GM18867 (cell line): Measurements from ENCODE around the gene S100A14.
"Not testable (repeated sequence)": the region's sequence is repeated elsewhere in the genome, so short reads cannot be mapped to it uniquely, and the experiment has no call there.

Experiments
- ATAC-seq: cut with Tn5 transposase; IDR thresholded peaks from one replicate; pipeline ENCODE4 v1.9.1; 2021; ENCODE audit warnings: mild to moderate bottlenecking, moderate library complexity; ENCODE audit not compliant: unreplicated experiment

The S100A14 gene

DNA sequence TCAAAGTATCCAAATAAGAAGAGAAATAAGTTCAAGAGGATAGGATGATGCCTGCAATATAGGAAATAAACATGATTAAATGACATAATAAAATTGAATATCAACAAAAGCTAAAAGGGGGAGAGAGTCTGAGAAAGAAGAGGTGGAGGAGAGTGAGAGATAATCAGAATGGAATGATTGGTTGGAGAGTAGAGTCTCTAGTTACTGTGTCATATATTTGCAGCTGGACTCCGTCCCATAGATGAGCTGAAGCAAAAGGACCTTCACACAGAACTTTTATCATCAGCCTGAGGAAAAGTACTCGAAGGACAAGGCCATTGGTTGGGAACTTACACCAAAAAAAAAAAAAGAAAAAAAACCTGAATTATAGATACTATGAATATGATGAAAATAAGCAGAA is 27.6 kb downstream of the S100A14 start:
- ATAC-seq: no peak

DNA sequence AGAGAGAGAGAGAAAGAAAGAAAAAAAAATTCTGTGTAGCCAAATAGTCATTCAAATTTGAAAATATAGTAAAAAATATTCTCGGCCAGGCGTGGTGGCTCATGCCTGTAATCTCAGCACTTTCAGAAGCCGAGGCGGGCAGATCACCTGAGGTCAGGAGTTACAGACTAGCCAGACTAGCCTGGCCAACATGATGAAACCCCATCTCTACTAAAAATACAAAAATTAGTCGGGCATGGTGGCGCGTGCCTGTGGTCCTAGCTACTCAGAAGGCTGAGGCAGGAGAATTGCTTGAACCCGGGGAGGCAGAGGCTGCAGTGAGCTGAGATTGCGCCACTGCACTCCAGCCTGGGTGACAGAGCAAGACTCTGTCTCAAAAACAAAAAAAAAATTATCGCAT is 28.1 kb downstream of the S100A14 start:
- not testable (repeated sequence) for ATAC-seq

DNA sequence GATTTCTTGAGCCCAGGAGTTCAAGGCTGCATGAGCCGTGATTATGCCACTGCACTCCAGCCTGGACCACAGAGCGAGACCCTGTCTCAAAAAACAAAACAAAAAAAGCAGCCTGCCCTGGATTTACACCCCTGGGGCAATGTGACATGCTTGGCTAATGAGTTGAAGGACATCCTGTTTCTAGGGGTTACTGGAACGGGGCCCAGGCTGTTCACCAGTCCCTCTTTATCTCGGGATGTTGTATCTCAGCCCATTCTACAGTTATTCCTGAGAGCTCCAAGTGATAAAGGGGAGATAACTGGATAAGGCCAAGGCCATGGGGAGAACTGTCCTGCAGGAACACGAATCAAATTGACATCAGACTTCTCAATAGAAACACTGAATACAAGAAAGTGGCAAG is 28.8 kb downstream of the S100A14 start:
- no peak for ATAC-seq

DNA sequence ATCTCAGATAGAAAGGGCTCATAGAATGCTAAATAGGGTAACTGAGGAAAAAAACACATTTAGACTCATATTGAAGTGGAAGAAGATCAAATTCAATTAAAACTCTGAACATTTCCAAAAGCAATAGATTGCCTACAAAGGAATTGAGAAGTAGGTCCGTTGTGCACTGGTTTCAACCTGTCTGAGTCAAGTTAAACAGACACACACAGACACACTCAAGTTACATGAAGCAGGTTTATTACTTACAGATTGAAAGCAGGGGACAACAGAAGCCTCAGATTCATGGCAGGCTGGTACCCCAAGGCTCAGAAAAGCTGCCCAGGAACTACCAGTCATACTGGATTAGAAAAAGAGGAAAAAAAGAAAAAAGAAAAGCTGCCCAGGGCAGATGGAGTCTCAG is 29.8 kb downstream of the S100A14 start:
- ATAC-seq: no peak

DNA sequence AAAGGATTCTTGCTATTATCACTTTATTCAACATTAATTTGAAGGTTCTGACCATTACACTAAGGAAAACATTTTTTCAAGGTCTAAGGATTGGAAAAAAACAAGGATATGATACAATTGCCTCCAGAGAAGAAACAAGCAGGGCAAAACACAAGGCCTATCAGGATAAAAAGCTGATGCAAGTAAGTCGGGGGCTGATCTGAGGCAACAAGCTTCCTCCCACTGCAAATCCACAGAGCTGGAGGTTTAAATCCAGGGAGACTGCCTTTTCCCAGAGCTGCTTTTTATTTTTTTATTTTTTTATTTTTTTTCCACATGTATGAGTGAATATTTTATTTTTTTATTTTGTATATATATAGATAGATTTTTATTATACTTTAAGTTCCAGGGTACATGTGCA is 31.1 kb downstream of the S100A14 start:
- ATAC-seq: no peak

DNA sequence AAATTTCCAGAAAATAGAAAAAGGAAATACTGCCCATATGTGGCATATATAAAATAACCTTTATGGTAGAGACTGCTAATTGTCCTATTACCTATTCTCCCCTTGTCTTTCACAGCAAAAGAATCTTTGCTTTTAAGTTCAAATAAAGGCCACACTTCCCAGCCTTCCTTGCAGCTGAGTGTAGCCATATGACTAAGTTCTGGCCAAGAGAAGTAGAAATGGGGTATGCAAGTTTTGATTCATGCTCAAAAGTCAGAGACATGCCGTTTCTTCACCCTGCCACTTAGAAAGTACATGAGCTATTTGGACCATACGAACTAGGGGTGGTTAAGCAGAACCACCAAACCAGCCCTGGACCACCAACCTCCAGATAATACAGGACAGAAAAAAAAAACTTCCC is 32.1 kb downstream of the S100A14 start:
- no peak for ATAC-seq

DNA sequence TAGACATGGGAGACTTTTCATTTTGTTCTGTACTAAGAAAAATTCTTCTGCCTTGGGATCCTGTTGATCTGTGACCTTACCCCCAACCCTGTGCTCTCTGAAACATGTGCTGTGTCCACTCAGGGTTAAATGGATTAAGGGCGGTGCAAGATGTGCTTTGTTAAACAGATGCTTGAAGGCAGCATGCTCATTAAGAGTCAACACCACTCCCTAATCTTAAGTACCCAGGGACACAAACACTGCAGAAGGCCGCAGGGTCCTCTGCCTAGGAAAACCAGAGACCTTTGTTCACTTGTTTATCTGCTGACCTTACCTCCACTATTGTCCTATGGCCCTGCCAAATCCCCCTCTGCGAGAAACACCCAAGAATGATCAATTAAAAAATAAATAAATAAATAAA is 32.6 kb downstream of the S100A14 start:
- ATAC-seq: not testable (repeated sequence)

DNA sequence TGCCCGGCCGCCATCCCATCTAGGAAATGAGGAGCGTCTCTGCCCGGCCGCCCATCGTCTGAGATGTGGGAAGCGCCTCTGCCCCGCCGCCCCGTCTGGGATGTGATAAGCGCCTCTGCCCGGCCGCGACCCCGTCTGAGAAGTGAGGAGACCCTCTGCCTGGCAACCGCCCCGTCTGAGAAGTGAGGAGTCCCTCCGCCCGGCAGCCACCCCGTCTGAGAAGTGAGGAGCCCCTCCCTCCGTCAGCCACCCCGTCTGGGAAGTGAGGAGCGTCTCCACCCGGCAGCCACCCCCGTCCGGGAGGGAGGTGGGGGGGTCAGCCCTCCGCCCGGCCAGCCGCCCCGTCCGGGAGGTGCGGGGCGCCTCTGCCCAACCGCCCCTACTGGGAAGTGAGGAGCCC is 33.3 kb downstream of the S100A14 start:
- ATAC-seq: not testable (repeated sequence)

DNA sequence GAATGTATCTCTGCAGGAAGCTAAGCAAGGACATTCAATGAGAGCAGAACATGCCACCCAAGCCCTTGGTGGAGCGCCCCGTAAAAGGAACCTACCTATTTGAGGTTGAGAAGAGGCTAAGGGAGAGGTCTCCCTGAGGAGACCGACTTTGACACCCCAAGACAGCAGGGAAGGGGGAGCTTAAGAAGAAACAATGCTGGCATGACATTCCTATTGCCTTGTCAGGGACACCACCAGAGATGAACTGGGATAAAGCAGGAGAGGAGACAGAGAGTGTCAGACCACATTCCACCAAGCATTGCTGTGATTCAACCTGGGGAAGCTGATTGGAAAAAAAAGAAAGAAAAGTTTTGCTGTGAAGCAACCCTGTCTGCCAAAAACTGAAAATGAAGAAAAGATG is 37.2 kb downstream of the S100A14 start:
- ATAC-seq: no peak

DNA sequence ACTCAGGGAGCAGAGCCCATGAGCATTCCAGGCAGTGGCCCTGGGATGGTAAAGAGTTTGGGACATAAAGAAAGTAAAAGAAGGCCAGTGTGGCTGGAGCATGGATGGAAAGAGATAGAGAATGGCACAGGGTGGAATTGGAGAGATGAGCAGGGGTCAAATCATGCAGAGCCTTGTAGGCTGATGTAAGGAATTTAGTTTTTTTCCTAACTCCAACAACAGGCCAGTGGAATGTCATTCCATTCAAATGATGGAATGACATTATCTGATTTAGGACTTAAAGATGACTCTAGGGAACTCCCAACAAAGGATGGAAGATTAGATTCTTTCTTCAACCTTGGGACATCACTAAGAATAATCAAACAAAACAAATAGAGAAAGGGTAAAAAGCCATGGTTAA is 37.6 kb downstream of the S100A14 start:
- no peak for ATAC-seq

DNA sequence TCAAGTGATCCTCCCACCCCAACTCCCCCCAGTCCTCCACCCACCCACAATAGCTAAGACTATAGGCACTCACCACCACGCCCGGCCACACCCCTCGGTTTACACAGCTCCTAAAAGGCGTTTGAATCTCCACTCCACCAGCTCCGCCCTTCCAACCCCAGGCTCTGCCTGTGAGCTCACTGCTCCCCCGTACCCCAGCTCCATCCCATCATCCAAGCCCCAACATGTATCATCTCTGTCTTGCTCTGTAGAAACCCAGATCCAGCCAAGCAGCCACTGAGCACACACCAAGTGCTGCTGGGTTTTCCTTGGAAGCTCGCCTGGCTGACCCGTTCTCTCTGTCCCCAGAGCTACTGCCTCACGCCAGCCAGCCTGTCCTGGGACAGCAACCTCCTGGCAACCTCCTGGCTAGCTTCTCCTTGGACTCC is 38.5 kb downstream of the S100A14 start:
- ATAC-seq: no peak

DNA sequence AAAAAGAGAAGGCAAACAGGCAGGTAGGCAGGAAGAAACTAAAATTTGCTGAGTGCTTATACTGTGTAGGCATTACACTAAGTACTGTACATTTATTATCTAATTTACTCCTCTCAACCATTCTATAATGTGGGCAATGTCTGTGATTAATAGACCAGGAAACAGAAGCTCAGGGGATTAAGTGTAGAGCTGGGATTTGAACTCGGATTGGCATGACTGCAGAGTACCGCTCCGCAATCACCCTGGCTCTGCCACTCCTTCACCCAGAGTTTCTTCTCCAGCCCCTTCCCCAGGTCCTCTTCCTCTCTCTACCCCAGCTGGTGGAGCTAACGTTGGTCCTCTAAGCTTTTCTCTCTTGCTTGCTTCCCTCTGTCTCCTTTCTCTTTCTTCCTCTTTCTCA is 39.0 kb downstream of the S100A14 start:
- ATAC-seq: no peak

DNA sequence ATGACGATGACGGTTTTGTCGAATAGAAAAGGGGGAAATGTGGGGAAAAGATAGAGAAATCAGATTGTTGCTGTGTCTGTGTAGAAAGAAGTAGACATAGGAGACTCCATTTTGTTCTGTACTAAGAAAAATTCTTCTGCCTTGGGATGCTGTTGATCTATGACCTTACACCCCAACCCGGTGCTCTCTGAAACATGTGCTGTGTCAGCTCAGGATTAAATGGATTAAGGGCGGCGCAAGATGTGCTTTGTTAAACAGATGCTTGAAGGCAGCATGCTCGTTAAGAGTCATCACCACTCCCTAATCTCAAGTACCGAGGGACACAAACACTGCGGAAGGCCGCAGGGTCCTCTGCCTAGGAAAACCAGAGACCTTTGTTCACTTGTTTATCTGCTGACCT is 40.6 kb downstream of the S100A14 start:
- not testable (repeated sequence) for ATAC-seq

DNA sequence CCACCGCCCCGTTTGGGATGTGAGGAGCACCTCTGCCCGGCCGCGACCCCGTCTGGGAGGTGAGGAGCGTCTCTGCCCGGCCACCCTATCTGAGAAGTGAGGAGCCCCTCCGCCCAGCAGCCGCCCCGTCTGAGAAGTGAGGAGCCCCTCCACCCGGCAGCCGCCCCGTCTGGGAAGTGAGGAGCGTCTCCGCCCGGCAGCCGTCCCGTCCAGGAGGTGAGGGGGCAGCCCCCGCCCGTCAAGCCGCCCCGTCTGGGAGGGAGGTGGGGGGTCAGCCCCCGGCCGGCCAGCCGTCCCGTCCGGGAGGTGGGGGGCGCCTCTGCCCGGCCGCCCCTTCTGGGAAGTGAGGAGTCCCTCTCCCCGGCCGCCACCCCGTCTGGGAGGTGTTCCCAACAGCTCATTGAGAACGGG is 41.0 kb downstream of the S100A14 start:
- not testable (repeated sequence) for ATAC-seq

DNA sequence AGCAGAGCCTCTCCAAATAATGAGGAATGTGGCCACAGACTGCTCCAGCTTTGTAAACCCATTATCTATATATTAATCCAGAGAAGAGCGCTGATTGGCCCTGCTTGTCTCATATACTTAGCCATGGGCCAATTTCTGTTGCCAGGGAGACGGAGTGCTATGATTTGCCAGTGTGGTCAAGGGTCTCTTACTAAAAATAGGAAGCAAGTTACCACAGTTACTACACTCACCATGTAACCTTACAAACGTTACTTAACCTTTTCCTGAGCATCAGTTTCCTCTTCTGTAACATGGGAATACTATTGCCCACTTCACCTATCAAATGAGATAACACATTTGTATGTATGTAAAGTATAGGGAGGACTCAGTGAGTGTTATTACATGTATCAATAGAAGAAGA is 42.8 kb downstream of the S100A14 start:
- ATAC-seq: no peak

DNA sequence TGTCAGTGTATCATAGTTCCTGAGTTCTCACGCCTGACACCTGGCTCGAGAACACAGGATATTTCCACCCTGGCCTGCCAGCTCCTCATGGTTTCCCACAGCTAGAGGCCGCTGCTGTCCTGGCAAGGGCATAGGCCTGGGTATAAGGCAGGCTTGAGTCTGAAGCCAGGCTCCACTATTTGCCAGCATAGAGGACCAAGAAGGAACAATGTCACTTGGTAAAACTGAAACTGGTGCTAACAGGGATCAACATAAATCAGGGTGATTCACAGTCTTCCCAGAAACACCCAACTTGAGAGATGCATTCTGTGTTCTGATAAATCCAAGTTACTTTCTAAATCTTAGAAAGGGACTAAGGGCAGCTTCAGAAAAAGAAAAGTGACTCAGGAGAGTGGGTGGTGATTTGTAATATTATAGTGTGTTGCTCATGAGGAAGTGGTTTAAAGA is 43.5 kb downstream of the S100A14 start:
- peak; percentile 79 for ATAC-seq

DNA sequence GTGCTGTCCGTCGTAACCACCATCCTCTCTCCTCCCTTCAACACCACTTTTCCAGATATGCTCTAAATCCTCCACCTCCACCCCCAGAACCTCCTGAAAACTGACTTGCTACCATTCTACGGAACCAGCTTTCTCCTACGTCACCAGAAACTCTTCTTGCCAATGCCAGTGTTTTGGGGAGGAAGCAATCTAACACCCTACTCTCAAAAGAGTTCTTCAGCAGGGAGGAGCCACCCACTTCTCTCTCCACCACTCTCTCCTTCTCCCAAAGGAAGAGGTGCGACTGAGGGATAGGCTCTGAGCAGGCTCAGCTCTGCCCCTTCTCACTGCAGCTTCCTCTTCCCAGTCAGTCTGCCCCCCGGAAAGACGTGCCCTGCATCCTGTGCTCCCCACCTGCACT is 44.4 kb downstream of the S100A14 start:
- ATAC-seq: no peak

DNA sequence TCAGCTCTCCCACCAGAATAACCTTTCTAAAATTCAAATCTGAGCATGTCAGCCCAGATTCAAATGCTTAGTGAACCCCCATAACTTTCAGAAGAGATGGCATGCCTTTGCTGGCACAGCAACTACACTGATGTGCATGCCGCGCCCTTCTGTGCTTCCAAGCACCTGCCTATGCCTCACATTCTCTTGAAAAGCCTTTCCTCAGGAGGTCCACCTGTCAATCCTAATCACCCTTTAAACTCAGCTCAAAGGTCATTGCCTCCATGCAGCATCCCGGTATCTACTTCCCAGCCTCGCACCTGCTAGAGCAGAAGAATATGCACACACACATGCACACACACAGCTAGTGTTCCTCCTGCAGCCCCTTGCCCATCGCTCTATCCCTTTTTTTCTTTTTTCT is 45.3 kb downstream of the S100A14 start:
- no peak for ATAC-seq

DNA sequence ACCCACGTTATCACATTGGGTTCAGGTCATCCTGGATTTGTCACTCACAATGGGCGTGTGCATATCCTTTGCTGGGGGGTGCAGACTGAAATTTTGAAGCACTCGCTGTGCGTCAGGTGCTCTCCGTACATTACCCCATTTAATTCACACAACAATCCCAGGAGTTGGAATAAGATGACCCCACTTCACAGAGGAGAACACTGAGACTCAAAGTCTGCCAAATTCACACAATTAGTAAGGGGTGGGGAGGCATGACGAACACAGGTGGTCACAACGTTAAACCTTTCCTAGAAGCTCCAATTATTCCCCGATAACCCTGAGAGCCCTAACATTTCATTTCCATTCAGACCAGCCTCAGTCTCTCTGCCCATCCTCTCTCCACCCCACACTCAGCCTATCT is 46.7 kb downstream of the S100A14 start:
- no peak for ATAC-seq

DNA sequence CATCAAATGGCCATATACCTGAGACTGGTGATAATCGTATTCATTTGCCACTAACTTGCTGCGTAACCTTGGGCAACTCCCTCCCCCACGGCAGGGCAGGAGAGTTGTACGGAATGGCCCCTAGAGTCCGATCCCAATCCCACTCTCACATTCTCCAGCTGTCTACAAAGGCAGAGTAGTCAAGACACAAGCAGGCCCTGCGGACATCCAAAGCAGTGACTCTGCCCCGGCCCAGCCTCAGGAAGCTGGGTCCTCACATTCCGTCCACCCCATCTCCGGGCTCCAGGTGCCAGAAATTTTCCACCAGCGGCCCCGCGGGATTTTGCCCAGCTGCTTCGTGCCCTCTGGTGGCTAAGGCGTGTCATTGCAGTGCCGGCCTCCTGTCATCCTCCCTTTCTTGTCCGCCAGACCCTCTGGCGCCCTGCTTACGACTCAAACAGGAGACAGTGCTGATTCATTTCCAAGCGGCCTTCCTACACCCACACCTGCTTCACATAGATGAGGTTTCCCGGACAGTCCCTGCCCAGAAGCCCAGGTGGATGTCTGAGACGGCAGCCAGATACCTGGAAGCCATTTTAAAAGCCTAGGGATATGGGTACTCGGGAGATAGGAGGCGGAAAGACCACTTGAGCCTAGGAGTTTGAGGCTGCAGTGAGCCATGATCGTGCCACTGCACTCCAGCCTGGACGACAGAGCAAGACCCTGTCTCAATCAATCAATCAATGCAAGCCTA is 47.6 kb downstream of the S100A14 start:
- peak; percentile 33 for ATAC-seq

DNA sequence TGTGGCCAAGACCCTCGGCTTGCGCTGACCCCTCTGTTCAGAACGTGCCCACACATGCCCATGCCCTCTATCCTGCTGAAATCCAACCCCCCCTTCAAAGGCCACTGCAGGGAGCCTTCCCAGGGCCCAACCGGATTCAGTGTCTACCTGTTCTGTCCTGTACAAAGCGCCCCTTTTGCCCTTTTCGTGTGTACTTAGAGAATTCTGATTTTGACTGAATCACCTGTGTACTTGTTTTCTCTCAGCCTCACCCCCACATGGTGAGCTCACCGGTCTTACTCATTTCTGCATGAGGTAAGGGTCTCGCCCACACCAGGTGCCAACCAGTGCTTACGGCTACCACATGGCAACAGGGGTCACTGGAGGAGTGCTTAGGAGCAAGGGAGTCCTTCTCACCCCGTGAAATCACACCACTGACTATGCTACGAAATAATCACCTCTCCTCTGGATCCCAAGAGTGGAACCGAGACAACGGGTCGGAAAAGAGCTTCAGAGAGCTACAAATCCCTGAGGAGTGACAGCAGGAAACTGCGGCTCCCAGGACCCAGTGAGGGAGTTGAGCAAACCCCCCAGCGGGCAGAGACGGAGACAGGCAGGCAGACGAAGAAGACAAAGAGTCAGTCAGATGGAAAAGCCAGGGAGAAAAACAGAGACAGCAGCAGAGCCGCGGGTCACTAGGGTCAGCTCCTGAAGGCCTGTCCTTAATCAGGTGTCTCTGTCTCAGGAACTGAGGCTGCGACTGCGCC is 48.3 kb downstream of the S100A14 start:
- ATAC-seq: no peak
